CD8-positive, alpha-beta memory T cell (primary cell): ENCODE measurements around the gene SNX8. TPM values are rescaled to one million over a fixed set of nuclear protein-coding genes. Genes with fewer than 3 reads are reported as not detected.

Experiments
- CTCF ChIA-PET: fragments of 350-600 bp; sonication (Branson Sonifier 250); formaldehyde crosslinking; loops from one replicate; lab custom pipeline; 2021; ENCODE audit warnings: antibody characterized with exemption; lab: Charles Lee
- POLR2A ChIA-PET: fragments of 350-600 bp; sonication (Branson Sonifier 250); formaldehyde crosslinking; loops from one replicate; lab custom pipeline; 2021; ENCODE audit warnings: antibody characterized with exemption; lab: Charles Lee
- DNase-seq, 5 donors: peaks; one replicate each; pipeline versions ENCODE4 v3.0.0 to v3.0.0-alpha.2; 2020 to 2022; ENCODE audit warnings: mixed read lengths in 1 of 5
- H3K27ac ChIP-seq: one replicate; pipeline ENCODE4 v1.7.0; 2013; ENCODE audit warnings: low read depth, mild to moderate bottlenecking, low read length, moderate library complexity
- H3K27me3 ChIP-seq: 2 replicates; pipeline ENCODE4 v1.7.0; 2013; ENCODE audit warnings: low read length, mild to moderate bottlenecking; ENCODE audit not compliant: insufficient read depth, poor library complexity, severe bottlenecking
- H3K36me3 ChIP-seq: 2 replicates; pipeline ENCODE4 v1.7.0; 2013; ENCODE audit warnings: mild to moderate bottlenecking, low read length, moderate library complexity; ENCODE audit not compliant: insufficient read depth
- H3K4me1 ChIP-seq: 2 replicates; pipeline ENCODE4 v1.7.0; 2013; ENCODE audit warnings: mild to moderate bottlenecking, low read length, moderate library complexity; ENCODE audit not compliant: insufficient read depth
- H3K4me3 ChIP-seq: 2 replicates; pipeline ENCODE4 v1.7.0; 2013; ENCODE audit warnings: mild to moderate bottlenecking, low read length
- H3K9me3 ChIP-seq: 2 replicates; pipeline ENCODE4 v1.7.0; 2013; ENCODE audit warnings: mild to moderate bottlenecking, low read length
- H3K27ac Mint-ChIP-seq, 8 donors: one replicate each; pipeline ENCODE4 v1.8.0; 2020 to 2021; ENCODE audit warnings: mixed read lengths in 8 of 8, mild to moderate bottlenecking in 6 of 8, inconsistent platforms in 3 of 8, moderate library complexity in 3 of 8
- H3K27me3 Mint-ChIP-seq, 2 donors: one replicate each; pipeline ENCODE4 v1.8.0; 2020 to 2021; ENCODE audit warnings: mixed read lengths in 2 of 2, mild to moderate bottlenecking in 1 of 2, moderate library complexity in 1 of 2
- H3K36me3 Mint-ChIP-seq, 3 donors: one replicate each; pipeline ENCODE4 v1.8.0; 2020 to 2021; ENCODE audit warnings: mixed read lengths in 3 of 3, inconsistent platforms in 1 of 3, mild to moderate bottlenecking in 1 of 3
- H3K4me1 Mint-ChIP-seq, 3 donors: one replicate each; pipeline ENCODE4 v1.8.0; 2020 to 2021; ENCODE audit warnings: mixed read lengths in 3 of 3, inconsistent platforms in 1 of 3, mild to moderate bottlenecking in 1 of 3
- H3K4me3 Mint-ChIP-seq, 7 donors: one replicate each; pipeline ENCODE4 v1.8.0; 2020 to 2021; ENCODE audit warnings: mixed read lengths in 7 of 7, mild to moderate bottlenecking in 6 of 7, moderate library complexity in 4 of 7, inconsistent platforms in 2 of 7
- H3K9me3 Mint-ChIP-seq, 5 donors: one replicate each; pipeline ENCODE4 v1.8.0; 2020 to 2022; ENCODE audit warnings: mixed read lengths in 5 of 5, mild to moderate bottlenecking in 3 of 5, moderate library complexity in 2 of 5, inconsistent platforms in 1 of 5
- polyA plus RNA-seq: library from polyadenylated mRNA; unstranded; fragments of 300-500 nt; fragmentation: Illumina TruSeq; gene quantifications from one replicate; pipeline ENCODE4 v1.2.3, GENCODE V29; 2021
- total RNA-seq, 2 experiments: library from RNA; stranded (reverse); gene quantifications; one replicate each; pipeline ENCODE4 v1.2.3, GENCODE V29; 2021

The SNX8 gene
- total and polyA plus RNA-seq, 3 experiments from 2014 or later = 6.5 to 42.3 (median 40.3) TPM

GRCh38 chr7:2244404-2244995 lies 69.7 kb downstream of the SNX8 start:
- DNase-seq = peak in 1 of 5 donors; percentile 31
- H3K4me1 ChIP-seq = peaks cover 21% of the 10 kb centered on the region
- ChIA-PET POLR2A (no interaction called here), CTCF (no interaction called here)
- no peaks in the 10 kb centered on the region for H3K36me3 ChIP-seq
- Mint-ChIP-seq H3K27ac (peak overlapping the region in 1 of 8 donors; percentile 84), H3K4me1 (peaks cover 20 to 37% (median 29%) of the 10 kb centered on the region in 3 donors), H3K9me3 (no peaks in the 10 kb centered on the region), H3K27me3 (no peaks in the 10 kb centered on the region), H3K4me3 (peak overlapping the region in 1 of 7 donors; percentile 32), H3K36me3 (peaks cover 0 to 17% (median 0%) of the 10 kb centered on the region in 3 donors)
- H3K27ac ChIP-seq = no peak overlapping the region
- no peaks in the 10 kb centered on the region for H3K27me3 ChIP-seq
- no peaks in the 10 kb centered on the region for H3K9me3 ChIP-seq
- H3K4me3 ChIP-seq = no peak overlapping the region

- peaks cover 12 to 28% (median 19%) of the 10 kb centered on the region in 3 donors for H3K4me1 Mint-ChIP-seq
- peaks cover 0 to 25% (median 0%) of the 10 kb centered on the region in 3 donors for H3K36me3 Mint-ChIP-seq
- Histone ChIP-seq H3K9me3 (no peaks in the 10 kb centered on the region), H3K27ac (no peak overlapping the region), H3K4me3 (no peak overlapping the region), H3K27me3 (no peaks in the 10 kb centered on the region), H3K36me3 (no peaks in the 10 kb centered on the region), H3K4me1 (peaks cover 13% of the 10 kb centered on the region)
- ChIA-PET POLR2A (no interaction called here), CTCF (no interaction called here)
- DNase-seq = peak in 1 of 5 donors; percentile 36
- H3K9me3 Mint-ChIP-seq = no peaks in the 10 kb centered on the region
- H3K4me3 Mint-ChIP-seq = peak overlapping the region in 6 of 7 donors; percentile 11 to 97 (median 60)
- H3K27me3 Mint-ChIP-seq = no peaks in the 10 kb centered on the region
- H3K27ac Mint-ChIP-seq = no peak overlapping the region
Measured at GRCh38 chr7:2243458-2243857, 70.8 kb downstream of the SNX8 start.

GRCh38 chr7:2242541-2243429 lies 71.5 kb downstream of the SNX8 start:
- ChIA-PET POLR2A (interaction anchor here (1.6 kb wide), 1 partner anchor 111 kb away, joined by 6 read pairs; the partner anchor contains the start of gene EIF3B), CTCF (interaction anchor here (1.1 to 1.6 kb wide), 3 partner anchors 106 to 226 kb away, joined by 3 to 4 read pairs (median 3); no protein-coding TSS in a partner anchor)
- Mint-ChIP-seq H3K27me3 (no peaks in the 10 kb centered on the region), H3K4me1 (peaks cover 9 to 23% (median 19%) of the 10 kb centered on the region in 3 donors), H3K9me3 (no peaks in the 10 kb centered on the region), H3K27ac (peak overlapping the region; percentile 79 to 95 (median 92)), H3K36me3 (peaks cover 0 to 31% (median 0%) of the 10 kb centered on the region in 3 donors), H3K4me3 (peak overlapping the region; percentile 84 to 97 (median 94))
- H3K36me3 ChIP-seq = peaks cover 6% of the 10 kb centered on the region
- peaks cover 13% of the 10 kb centered on the region for H3K4me1 ChIP-seq
- peak overlapping the region; percentile 72 for H3K4me3 ChIP-seq
- H3K9me3 ChIP-seq = no peaks in the 10 kb centered on the region
- peak in 1 of 5 donors; percentile 25 for DNase-seq
- H3K27ac ChIP-seq = peak overlapping the region; percentile 70
- no peaks in the 10 kb centered on the region for H3K27me3 ChIP-seq

GRCh38 chr7:2241580-2242540 lies 72.4 kb downstream of the SNX8 start, which contains the start of the genes MRM2 and NUDT1:
TSS of gene MRM2 (minus strand) at chr7:2242205. CDS start at chr7:2242169, 36 bp downstream.
TSS of gene NUDT1 (plus strand) at chr7:2242226. CDS start at chr7:2244575, 2,349 bp downstream.
- Histone ChIP-seq H3K9me3 (no peaks in the 10 kb centered on the region), H3K4me1 (peaks cover 13% of the 10 kb centered on the region), H3K4me3 (peak within 1 kb of the TSS; percentile 72), H3K27me3 (no peaks in the 10 kb centered on the region), H3K27ac (peak within 1 kb of the TSS; percentile 70), H3K36me3 (peaks cover 9% of the 10 kb centered on the region)
- no peaks in the 10 kb centered on the region for H3K9me3 Mint-ChIP-seq
- ChIA-PET POLR2A (interaction anchor here (0.6 to 1.6 kb wide), 4 partner anchors 9 to 152 kb away, joined by 3 to 6 read pairs (median 4); partner anchors contain the start of genes EIF3B, MAD1L1 and SNX8), CTCF (interaction anchor here (1.1 to 1.6 kb wide), 4 partner anchors 9 to 227 kb away, joined by 3 to 9 read pairs (median 4); partner anchors contain the start of gene MAD1L1)
- peaks cover 0 to 40% (median 0%) of the 10 kb centered on the region in 3 donors for H3K36me3 Mint-ChIP-seq
- peak; percentile 46 to 71 (median 49) for DNase-seq
- peak within 1 kb of the TSS; percentile 84 to 97 (median 94) for H3K4me3 Mint-ChIP-seq
- peak within 1 kb of the TSS; percentile 79 to 95 (median 92) for H3K27ac Mint-ChIP-seq
- no peaks in the 10 kb centered on the region for H3K27me3 Mint-ChIP-seq
- H3K4me1 Mint-ChIP-seq = peaks cover 9 to 27% (median 19%) of the 10 kb centered on the region in 3 donors

GRCh38 chr7:2239242-2239641 lies 75.0 kb downstream of the SNX8 start:
- H3K4me1 ChIP-seq = peaks cover 13% of the 10 kb centered on the region
- peaks cover 10 to 32% (median 25%) of the 10 kb centered on the region in 3 donors for H3K4me1 Mint-ChIP-seq
- CTCF ChIA-PET = interaction anchor here (0.8 to 1.7 kb wide), 2 partner anchors 9 to 109 kb away, joined by 3 to 4 read pairs; no protein-coding TSS in a partner anchor

GRCh38 chr7:2237109-2237602 lies 77.1 kb downstream of the SNX8 start:
- H3K27me3 ChIP-seq = no peaks in the 10 kb centered on the region
- peaks cover 11% of the 10 kb centered on the region for H3K4me1 ChIP-seq
- DNase-seq = no peak
- ChIA-PET CTCF (no interaction called here), POLR2A (no interaction called here)
- peaks cover 0 to 52% (median 7%) of the 10 kb centered on the region in 3 donors for H3K36me3 Mint-ChIP-seq
- no peaks in the 10 kb centered on the region for H3K9me3 Mint-ChIP-seq
- H3K27me3 Mint-ChIP-seq = no peaks in the 10 kb centered on the region
- no peaks in the 10 kb centered on the region for H3K9me3 ChIP-seq
- H3K36me3 ChIP-seq = peaks cover 9% of the 10 kb centered on the region
- H3K27ac ChIP-seq = no peak overlapping the region
- H3K4me3 ChIP-seq = no peak overlapping the region
- peak overlapping the region in 1 of 8 donors; percentile 17 for H3K27ac Mint-ChIP-seq
- H3K4me1 Mint-ChIP-seq = peaks cover 13 to 36% (median 22%) of the 10 kb centered on the region in 3 donors
- peak overlapping the region in 1 of 7 donors; percentile 87 for H3K4me3 Mint-ChIP-seq

More at GRCh38 chr7:2239242-2239641, 75.0 kb downstream of the SNX8 start:
- Histone ChIP-seq H3K27me3 (no peaks in the 10 kb centered on the region), H3K9me3 (no peaks in the 10 kb centered on the region), H3K4me3 (no peak overlapping the region), H3K27ac (no peak overlapping the region), H3K36me3 (peaks cover 9% of the 10 kb centered on the region)
- Mint-ChIP-seq H3K27ac (peak overlapping the region in 1 of 8 donors; percentile 68), H3K4me3 (peak overlapping the region in 3 of 7 donors; percentile 54 to 78 (median 75)), H3K27me3 (no peaks in the 10 kb centered on the region), H3K9me3 (no peaks in the 10 kb centered on the region), H3K36me3 (peaks cover 0 to 50% (median 7%) of the 10 kb centered on the region in 3 donors)
- POLR2A ChIA-PET = no interaction called here
- no peak for DNase-seq

GRCh38 chr7:2233926-2234325 lies 80.3 kb downstream of the SNX8 start:
- CTCF ChIA-PET = no interaction called here
- H3K27ac ChIP-seq = no peak overlapping the region
- POLR2A ChIA-PET = no interaction called here

More at GRCh38 chr7:2233926-2234325, 80.3 kb downstream of the SNX8 start:
- H3K27me3 ChIP-seq = no peaks in the 10 kb centered on the region
- Mint-ChIP-seq H3K36me3 (peaks cover 0 to 49% (median 11%) of the 10 kb centered on the region in 3 donors), H3K4me3 (peak overlapping the region; percentile 60 to 96 (median 67)), H3K27ac (peak overlapping the region in 1 of 8 donors; percentile 54), H3K27me3 (no peaks in the 10 kb centered on the region), H3K9me3 (no peaks in the 10 kb centered on the region), H3K4me1 (peaks cover 31 to 47% (median 33%) of the 10 kb centered on the region in 3 donors)
- H3K4me3 ChIP-seq = no peak overlapping the region
- peaks cover 14% of the 10 kb centered on the region for H3K36me3 ChIP-seq
- peaks cover 28% of the 10 kb centered on the region for H3K4me1 ChIP-seq
- no peak for DNase-seq
- H3K9me3 ChIP-seq = no peaks in the 10 kb centered on the region
